ENCODE data around the gene NCOA7. TPM values are rescaled to one million over a fixed set of nuclear protein-coding genes. Genes with fewer than 3 reads are reported as not detected.
"Not testable (repeated sequence)": the region's sequence is repeated elsewhere in the genome, so short reads cannot be mapped to it uniquely, and the experiment has no call there.

NCOA7 gene
- total RNA-seq, 6 experiments from 2014 or later, result 27.1 to 29.3 (median 28.6) TPM

- H3K27me3 Mint-ChIP-seq (ENCODE audit: insufficient read depth), result no peaks in the 10 kb centered on the region; the same call in 1 of the 2 replicates
- no peaks in the 10 kb centered on the region for H3K9me3 Mint-ChIP-seq
- H3K4me1 Mint-ChIP-seq (ENCODE audit: low read depth), result peaks cover 17% of the 10 kb centered on the region
- no peak overlapping the region for H3K27ac Mint-ChIP-seq
- DNase-seq, result no peak
- H3K36me3 Mint-ChIP-seq (ENCODE audit: low read depth), result peaks cover 5% of the 10 kb centered on the region; the same call in 1 of the 2 replicates
- no peak for TF ChIP-seq CTCF (IDR thresholded peaks at IDR 0.05)
- H3K4me3 Mint-ChIP-seq, result no peak overlapping the region
Measured at GRCh38 chr6:125844989-125845388, 54.2 kb downstream of the NCOA7 start.

GRCh38 chr6:125846292-125847024 is 55.7 kb downstream of the NCOA7 start:
- H3K27ac Mint-ChIP-seq, result no peak overlapping the region
- peaks cover 17% of the 10 kb centered on the region for H3K4me1 Mint-ChIP-seq (ENCODE audit: low read depth)

GRCh38 chr6:125848286-125848685 is 57.5 kb downstream of the NCOA7 start:
- H3K27ac Mint-ChIP-seq; H3K9me3 Mint-ChIP-seq; H3K4me3 Mint-ChIP-seq; H3K27me3 Mint-ChIP-seq (ENCODE audit: insufficient read depth); DNase-seq: not testable (repeated sequence)
- Mint-ChIP-seq H3K4me1 (ENCODE audit: low read depth) (peaks cover 14% of the 10 kb centered on the region), H3K36me3 (ENCODE audit: low read depth) (peaks cover 16% of the 10 kb centered on the region)

More at GRCh38 chr6:125846292-125847024, 55.7 kb downstream of the NCOA7 start:
- Mint-ChIP-seq H3K27me3 (ENCODE audit: insufficient read depth) (no peaks in the 10 kb centered on the region; the same call in 1 of the 2 replicates), H3K36me3 (ENCODE audit: low read depth) (peaks cover 5% of the 10 kb centered on the region; the same call in 1 of the 2 replicates), H3K4me3 (no peak overlapping the region), H3K9me3 (no peaks in the 10 kb centered on the region)
- no peak for DNase-seq
- no peak for TF ChIP-seq CTCF (IDR thresholded peaks at IDR 0.05)

- DNase-seq, result no peak
- Mint-ChIP-seq H3K4me1 (ENCODE audit: low read depth) (no peaks in the 10 kb centered on the region), H3K4me3 (no peak overlapping the region), H3K9me3 (no peaks in the 10 kb centered on the region), H3K27ac (no peak overlapping the region), H3K27me3 (ENCODE audit: insufficient read depth) (no peaks in the 10 kb centered on the region; the same call in 1 of the 2 replicates), H3K36me3 (ENCODE audit: low read depth) (peaks cover 16% of the 10 kb centered on the region)
- TF ChIP-seq CTCF (IDR thresholded peaks at IDR 0.05), result no peak
Measured at GRCh38 chr6:125850361-125850760, 59.6 kb downstream of the NCOA7 start.

- Mint-ChIP-seq H3K36me3 (ENCODE audit: low read depth) (peaks cover 16% of the 10 kb centered on the region), H3K9me3 (no peaks in the 10 kb centered on the region), H3K27me3 (ENCODE audit: insufficient read depth) (no peaks in the 10 kb centered on the region), H3K27ac (no peak overlapping the region), H3K4me3 (no peak overlapping the region), H3K4me1 (ENCODE audit: low read depth) (no peaks in the 10 kb centered on the region)
- TF ChIP-seq CTCF (IDR thresholded peaks at IDR 0.05), result no peak
- no peak for DNase-seq
Measured at GRCh38 chr6:125852587-125852986, 61.8 kb downstream of the NCOA7 start.

GRCh38 chr6:125853168-125853567 is 62.4 kb downstream of the NCOA7 start:
- Mint-ChIP-seq H3K27me3 (ENCODE audit: insufficient read depth) (no peaks in the 10 kb centered on the region), H3K4me3 (no peak overlapping the region), H3K4me1 (ENCODE audit: low read depth) (no peaks in the 10 kb centered on the region), H3K36me3 (ENCODE audit: low read depth) (peaks cover 11% of the 10 kb centered on the region), H3K9me3 (no peaks in the 10 kb centered on the region), H3K27ac (no peak overlapping the region)
- TF ChIP-seq CTCF (IDR thresholded peaks at IDR 0.05), result no peak
- no peak for DNase-seq

All from HFFc6 (cell line).